Activated T-cell treated with anti-CD3 and anti-CD28 coated beads, Interleukin-2, amount 50 U/mL, for 4 hours (primary cell): ENCODE measurements around the gene SSBP4. TPM values are rescaled to one million over a fixed set of nuclear protein-coding genes. Genes with fewer than 3 reads are reported as not detected.

Experiments
- ATAC-seq, 2 donors: fragments of 200-7000 bp; cut with Tn5 transposase; one replicate each; pipeline ENCODE4 v1.10.0; 2021
- DNase-seq: peaks from one replicate; pipeline ENCODE4 v3.0.0-alpha.2; 2020
- H3K27me3 Mint-ChIP-seq: one replicate; pipeline ENCODE4 v1.8.0; 2021; ENCODE audit warnings: low read depth, mixed read lengths
- H3K36me3 Mint-ChIP-seq: one replicate; pipeline ENCODE4 v1.8.0; 2022; ENCODE audit warnings: mixed read lengths; ENCODE audit not compliant: insufficient read depth
- H3K4me1 Mint-ChIP-seq: one replicate; pipeline ENCODE4 v1.8.0; 2021; ENCODE audit warnings: low read depth, mixed read lengths
- H3K4me3 Mint-ChIP-seq: one replicate; pipeline ENCODE4 v1.8.0; 2021; ENCODE audit warnings: mild to moderate bottlenecking, moderate library complexity, mixed read lengths
- H3K9me3 Mint-ChIP-seq: one replicate; pipeline ENCODE4 v1.8.0; 2021; ENCODE audit warnings: mixed read lengths
- total RNA-seq, 3 donors: library from RNA; stranded (reverse); gene quantifications; one replicate each; pipeline ENCODE4 v1.2.1, GENCODE V29; 2021

Gene SSBP4
- total RNA-seq, 3 donors from 2014 or later: 119 to 155 (median 135) TPM

DNA sequence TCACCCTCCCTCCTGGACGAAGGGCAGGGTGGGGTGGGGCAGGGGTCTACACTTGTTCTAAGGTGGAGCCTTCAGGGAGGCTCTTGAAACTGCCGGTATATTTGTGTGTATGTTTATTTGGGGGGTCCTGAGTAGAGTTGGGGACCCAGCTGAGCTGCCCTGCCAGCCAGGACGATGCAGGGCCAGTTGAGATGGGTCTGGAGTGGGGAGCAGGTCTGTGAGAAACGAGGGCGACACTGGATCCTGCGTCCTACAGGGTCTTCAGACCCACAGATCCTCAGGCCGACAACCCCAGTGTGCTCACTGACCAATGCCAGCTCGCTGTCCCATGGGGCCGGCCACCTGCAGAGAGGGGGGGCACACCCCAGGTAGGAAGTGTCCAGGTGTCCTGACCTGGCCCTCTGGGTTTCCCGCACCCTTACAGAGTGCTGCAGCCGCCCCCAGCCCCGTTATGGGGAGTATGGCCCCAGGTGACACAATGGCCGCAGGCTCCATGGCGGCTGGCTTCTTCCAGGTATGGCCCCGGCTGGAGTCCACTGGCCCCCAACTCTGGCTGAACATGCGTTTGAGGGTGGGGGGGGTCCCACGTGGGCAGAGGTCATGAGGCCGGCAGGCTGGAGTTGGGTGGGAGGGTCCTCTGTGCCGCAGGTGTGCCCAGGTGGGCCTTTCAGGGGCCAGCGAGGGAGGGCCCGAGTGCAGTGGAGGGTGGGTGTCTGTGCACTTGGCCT lies 11.4 kb downstream of the SSBP4 start:
- ATAC-seq (no peak), DNase-seq (no peak)
- Mint-ChIP-seq H3K27me3 (no peaks in the 10 kb centered on the region), H3K4me3 (peak overlapping the region; percentile 24), H3K36me3 (no peaks in the 10 kb centered on the region), H3K9me3 (no peaks in the 10 kb centered on the region), H3K4me1 (peaks cover 24% of the 10 kb centered on the region)

DNA sequence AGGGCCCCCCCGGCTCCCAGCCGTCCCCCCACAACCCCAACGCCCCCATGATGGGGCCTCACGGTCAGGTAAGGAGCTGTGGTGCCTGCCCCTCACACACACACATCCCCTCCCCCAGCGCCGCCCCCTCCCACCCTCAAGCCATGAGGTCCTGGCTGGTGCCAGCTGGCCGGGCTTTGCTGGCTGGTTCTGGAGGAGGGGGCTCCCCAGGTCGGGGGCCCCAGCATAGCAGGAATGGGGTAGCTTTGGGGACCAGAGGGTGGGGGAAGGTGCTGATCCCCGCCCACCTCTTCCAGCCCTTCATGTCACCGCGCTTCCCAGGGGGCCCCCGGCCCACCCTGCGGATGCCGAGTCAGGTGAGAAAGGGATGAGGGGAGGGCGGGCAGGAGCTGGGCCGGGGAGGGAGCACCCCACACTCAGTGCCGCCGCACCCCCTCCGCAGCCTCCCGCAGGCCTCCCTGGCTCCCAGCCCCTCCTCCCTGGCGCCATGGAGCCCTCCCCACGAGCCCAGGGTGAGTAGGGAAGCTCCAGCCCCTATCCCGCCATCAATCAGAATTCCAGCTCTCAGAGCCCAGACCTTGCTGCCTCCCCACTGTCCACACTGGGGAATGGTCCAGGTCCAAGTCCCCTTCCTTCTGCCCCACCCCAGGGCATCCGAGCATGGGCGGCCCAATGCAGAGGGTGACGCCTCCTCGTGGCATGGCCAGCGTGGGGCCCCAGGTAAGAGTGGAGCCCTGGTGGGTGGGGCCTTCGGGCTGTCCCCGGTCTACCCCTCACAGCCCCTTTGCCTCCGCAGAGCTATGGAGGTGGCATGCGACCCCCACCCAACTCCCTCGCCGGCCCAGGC lies 12.4 kb downstream of the SSBP4 start:
- no peaks in the 10 kb centered on the region for H3K27me3 Mint-ChIP-seq
- peaks cover 25% of the 10 kb centered on the region for H3K4me1 Mint-ChIP-seq
- H3K9me3 Mint-ChIP-seq: no peaks in the 10 kb centered on the region
- H3K36me3 Mint-ChIP-seq: no peaks in the 10 kb centered on the region
- H3K4me3 Mint-ChIP-seq: no peak overlapping the region
- DNase-seq (no peak), ATAC-seq (no peak)

DNA sequence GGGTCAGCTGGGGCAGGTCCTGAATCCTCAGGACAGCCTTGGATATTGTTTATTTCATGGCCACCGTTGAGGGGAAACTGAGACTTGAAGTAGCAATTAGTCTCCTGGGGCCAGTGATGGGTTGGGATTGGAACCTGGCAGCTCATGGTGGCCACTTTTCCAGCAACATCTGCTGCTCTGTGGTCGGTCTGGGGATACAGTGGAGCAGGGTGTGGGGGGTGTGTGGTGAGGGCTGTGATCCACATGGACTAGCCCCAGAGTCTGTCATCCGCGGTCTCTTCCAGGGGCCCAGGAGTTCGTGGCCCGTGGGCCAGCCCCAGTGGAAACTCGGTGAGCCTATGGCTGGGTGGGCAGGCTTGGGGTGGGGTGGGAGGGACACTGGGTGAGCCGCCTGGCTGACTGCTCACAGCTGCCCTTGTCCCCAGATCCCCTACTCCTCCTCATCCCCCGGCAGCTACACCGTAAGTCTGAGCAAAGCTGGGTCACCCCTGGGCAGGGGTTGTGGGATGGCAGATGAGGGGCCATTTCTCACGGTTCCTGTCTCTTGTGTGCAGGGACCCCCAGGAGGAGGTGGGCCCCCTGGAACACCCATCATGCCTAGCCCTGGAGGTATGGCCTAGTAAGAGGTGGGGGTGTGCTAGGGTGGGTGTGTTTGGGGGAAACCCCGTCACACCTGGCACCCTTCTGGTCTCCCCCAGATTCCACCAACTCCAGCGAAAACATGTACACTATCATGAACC lies 13.2 kb downstream of the SSBP4 start:
- Mint-ChIP-seq H3K4me1 (peaks cover 25% of the 10 kb centered on the region), H3K4me3 (peak overlapping the region; percentile 65), H3K9me3 (no peaks in the 10 kb centered on the region), H3K27me3 (no peaks in the 10 kb centered on the region), H3K36me3 (no peaks in the 10 kb centered on the region)
- no peak for DNase-seq
- no peak for ATAC-seq

DNA sequence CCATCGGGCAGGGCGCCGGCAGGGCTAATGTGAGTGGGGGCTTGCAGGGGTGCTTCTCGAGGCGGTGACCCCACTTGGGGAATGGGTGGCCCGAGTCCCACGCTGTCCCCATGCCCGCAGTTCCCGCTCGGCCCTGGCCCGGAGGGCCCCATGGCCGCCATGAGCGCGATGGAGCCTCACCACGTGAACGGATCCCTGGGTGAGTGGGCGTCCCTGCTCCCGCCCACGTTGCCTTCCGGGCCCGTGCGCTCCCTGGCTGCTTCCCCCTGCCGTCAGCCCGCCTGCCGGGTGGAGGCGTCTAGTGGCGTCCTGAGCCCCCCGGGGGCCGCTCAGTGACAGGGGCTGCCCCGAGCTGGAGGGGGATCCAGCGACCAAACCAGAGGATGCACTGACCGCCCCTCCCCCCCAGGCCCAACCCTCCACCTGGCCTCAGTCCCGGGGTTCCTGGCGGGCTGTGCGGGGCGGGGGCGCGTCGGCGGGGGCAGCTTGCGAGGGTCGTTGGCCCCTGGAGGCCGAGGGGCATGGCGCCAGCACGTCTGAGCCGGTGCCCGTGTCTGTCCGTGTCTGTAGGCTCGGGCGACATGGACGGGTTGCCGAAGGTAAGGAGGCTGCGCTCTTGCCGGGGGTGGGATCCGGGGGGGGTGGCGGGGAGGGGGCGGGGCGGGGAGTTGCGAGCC lies 14.0 kb downstream of the SSBP4 start:
- peak; percentile 57 for DNase-seq
- Mint-ChIP-seq H3K4me3 (peak overlapping the region; percentile 65), H3K9me3 (no peaks in the 10 kb centered on the region), H3K27me3 (no peaks in the 10 kb centered on the region), H3K36me3 (no peaks in the 10 kb centered on the region), H3K4me1 (peaks cover 25% of the 10 kb centered on the region)
- ATAC-seq: no peak

DNA sequence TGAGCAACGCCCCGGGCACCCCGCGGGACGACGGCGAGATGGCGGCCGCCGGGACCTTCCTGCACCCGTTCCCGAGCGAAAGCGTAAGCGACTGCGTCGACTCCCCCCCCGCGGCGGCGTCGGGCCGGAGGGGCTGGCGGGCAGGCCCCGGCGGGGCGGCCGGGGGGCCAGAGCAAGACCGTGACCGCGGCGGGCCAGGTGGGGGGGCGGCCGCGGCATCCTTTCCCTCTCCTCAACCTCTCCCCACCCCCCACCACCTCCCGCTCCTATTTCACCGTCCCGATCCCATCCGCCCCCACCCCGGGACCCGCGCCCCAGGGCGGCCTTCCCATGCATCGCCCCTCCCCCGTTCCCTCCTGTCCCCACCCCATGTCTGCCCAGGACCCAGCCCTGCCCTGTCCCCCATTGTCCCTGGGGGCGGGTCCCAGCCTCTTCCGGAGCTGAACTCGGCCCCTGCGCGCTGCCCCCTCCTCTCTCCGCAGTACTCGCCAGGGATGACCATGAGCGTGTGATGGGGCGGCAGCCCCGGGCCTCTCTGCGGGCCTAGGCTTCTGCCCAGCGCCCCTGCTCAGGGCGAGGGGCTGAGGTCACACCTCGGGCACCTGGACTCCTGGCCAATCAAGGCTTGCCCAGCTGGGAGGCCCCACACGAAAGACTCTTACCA lies 14.7 kb downstream of the SSBP4 start:
- ATAC-seq: no peak
- H3K36me3 Mint-ChIP-seq: no peaks in the 10 kb centered on the region

DNA sequence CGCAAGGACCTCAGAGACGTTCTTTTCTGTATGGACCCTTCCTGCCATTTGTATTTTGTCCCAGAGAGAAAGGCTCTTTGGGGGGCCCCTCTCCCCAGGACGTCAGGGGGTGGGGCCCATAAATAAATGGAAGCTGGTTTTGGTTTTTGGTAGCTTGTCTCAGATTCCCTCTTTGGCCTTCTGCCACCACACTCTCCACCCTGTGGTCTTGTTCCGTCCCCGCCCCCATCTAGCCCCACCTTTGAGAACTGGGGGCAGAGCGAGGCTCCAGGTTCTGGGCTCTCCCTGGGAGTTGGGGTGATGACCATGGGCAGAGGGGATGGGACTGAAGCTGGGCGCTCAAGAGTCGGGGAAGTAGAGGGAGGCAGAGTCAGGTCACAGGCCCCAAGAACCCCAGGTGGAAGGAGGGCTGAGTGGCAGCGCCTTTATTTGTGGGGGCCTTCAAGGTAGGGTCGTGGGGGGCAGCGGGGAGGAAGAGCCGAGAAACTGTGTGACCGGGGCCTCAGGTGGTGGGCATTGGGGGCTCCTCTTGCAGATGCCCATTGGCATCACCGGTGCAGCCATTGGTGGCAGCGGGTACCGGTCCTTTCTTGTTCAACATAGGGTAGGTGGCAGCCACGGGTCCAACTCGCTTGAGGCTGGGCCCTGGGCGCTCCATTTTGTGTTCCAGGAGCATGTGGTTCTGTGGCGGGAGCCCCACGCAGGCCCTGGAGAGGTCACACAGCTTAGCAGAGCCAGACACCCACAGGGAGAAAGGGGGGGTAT lies 15.4 kb downstream of the SSBP4 start:
- Mint-ChIP-seq H3K27me3 (no peaks in the 10 kb centered on the region), H3K9me3 (no peaks in the 10 kb centered on the region), H3K4me1 (peaks cover 22% of the 10 kb centered on the region), H3K4me3 (peak overlapping the region; percentile 58), H3K36me3 (no peaks in the 10 kb centered on the region)
- no peak for ATAC-seq
- DNase-seq: no peak

More for the DNA sequence above, 14.7 kb downstream of the SSBP4 start:
- Mint-ChIP-seq H3K4me1 (peaks cover 23% of the 10 kb centered on the region), H3K27me3 (no peaks in the 10 kb centered on the region), H3K9me3 (no peaks in the 10 kb centered on the region), H3K4me3 (peak overlapping the region; percentile 58)
- DNase-seq: no peak

DNA sequence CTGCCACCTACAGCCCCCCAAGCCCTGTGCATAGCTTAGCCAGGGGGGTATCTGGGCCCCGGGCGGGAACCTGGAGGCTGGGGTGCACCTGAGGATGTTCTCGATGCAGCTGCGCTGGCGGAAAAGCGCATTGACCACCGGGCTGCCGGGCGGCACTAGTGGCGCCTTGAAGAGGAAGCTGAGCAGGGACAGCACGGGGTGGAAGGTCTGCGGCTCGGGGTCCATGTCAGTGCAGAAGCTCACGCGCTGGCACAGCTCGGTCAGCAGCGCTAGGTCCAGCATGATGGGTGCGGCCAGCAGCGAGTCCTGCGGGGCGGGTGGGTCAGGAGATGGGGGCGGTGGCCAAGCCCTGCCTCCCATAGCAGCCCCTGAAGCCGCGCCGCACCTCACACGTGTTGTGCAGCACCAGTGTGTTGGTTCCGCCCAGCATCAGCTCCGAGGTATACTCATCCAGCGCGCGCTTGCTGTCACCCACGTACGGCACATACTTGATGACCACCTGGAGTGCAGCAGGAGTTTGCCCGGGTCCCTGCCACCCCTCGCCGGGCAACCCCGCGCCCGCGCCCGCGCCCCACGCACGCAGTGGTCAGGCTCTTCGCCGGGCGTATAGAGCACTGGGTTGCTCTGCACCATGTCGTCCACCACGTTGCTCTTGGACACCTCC lies 16.1 kb downstream of the SSBP4 start:
- ATAC-seq (no peak), DNase-seq (no peak)
- Mint-ChIP-seq H3K9me3 (no peaks in the 10 kb centered on the region), H3K27me3 (no peaks in the 10 kb centered on the region), H3K4me1 (peaks cover 20% of the 10 kb centered on the region), H3K36me3 (no peaks in the 10 kb centered on the region), H3K4me3 (no peak overlapping the region)

DNA sequence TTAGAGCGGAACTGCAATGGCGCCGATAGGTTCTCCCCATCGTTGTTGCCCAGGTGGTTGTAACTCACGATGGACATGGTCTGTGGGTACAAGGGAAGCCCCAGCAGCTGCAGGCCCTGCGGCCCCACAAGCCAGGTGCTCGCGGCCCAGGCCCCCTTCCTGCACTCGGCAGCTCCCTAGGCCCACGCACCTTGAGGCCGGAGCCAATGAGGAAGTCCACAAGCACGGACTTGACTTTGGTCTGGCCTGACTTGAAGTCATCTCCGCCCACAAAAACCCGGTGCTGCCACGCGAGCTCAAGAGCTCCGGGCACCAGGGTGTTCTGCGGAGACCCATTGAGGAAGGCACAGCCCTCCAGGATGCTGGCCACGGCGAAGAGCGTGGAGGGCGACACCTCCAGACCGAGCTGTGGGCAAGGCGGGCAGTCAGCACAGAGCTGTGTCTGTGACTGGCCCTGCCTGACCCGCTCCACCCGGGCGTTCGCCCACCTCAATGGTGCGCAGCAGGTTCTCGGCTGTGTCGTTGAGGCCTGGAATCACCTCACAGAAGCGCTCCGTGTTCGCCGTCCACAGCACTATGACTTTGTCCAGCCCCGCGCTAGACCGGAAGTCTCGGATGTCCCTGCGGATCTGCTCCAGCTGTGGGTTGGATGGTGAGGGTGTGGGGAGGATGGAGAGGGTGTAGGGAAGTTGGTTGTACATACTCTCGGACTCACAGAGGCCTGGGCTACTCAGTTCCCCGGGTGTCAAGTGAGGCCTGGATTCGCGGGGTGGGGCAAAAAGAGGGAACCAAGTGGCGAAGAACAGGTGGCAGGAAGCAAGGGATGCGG lies 16.9 kb downstream of the SSBP4 start:
- Mint-ChIP-seq H3K4me1 (peaks cover 21% of the 10 kb centered on the region), H3K4me3 (peak overlapping the region; percentile 61), H3K9me3 (no peaks in the 10 kb centered on the region), H3K36me3 (no peaks in the 10 kb centered on the region), H3K27me3 (no peaks in the 10 kb centered on the region)
- ATAC-seq (no peak), DNase-seq (no peak)

DNA sequence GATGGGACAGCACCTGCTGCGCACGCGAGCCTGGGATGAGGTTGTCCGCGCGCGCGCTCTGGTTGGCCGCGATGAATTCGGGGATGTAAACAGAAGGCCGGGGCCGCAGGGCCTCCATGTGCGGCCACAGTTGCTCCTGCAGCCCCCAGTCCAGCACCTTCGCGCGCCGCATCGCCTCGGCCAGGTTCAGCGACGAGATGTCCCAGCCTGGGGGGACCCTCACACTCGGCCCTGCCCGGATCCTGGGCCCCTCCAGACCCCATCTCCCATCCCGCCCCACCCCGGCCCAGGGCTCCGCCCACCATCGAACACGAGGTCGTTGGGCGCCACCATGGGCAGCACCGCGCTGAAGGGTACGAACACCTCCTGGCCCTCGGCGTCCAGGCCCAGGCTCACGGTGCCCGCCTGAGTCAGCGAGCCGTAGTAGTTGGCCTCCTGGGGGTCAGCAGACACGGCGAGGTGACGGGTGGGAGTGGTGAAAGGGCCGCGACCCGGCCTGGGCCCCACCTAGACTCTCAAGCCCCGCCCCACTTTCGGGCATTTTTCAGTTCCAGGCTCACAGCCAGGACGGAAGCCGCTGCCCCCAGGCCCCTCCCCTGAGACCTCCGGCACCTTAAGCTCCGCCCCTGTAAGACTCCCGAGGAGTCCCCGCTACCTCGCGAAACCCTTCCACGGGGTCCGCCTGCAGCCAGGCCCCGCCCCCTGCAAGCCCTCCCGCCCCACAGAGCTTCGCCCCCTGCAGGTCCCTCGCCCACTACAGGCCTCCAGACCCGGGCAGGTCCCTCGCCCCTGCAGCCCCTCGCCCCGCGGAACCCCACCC lies 17.7 kb downstream of the SSBP4 start:
- H3K27me3 Mint-ChIP-seq: no peaks in the 10 kb centered on the region
- peaks cover 23% of the 10 kb centered on the region for H3K4me1 Mint-ChIP-seq
- DNase-seq (peak; percentile 70), ATAC-seq (peak; percentile 59 to 61)
- no peaks in the 10 kb centered on the region for H3K36me3 Mint-ChIP-seq
- H3K4me3 Mint-ChIP-seq: peak overlapping the region; percentile 72
- H3K9me3 Mint-ChIP-seq: no peaks in the 10 kb centered on the region

DNA sequence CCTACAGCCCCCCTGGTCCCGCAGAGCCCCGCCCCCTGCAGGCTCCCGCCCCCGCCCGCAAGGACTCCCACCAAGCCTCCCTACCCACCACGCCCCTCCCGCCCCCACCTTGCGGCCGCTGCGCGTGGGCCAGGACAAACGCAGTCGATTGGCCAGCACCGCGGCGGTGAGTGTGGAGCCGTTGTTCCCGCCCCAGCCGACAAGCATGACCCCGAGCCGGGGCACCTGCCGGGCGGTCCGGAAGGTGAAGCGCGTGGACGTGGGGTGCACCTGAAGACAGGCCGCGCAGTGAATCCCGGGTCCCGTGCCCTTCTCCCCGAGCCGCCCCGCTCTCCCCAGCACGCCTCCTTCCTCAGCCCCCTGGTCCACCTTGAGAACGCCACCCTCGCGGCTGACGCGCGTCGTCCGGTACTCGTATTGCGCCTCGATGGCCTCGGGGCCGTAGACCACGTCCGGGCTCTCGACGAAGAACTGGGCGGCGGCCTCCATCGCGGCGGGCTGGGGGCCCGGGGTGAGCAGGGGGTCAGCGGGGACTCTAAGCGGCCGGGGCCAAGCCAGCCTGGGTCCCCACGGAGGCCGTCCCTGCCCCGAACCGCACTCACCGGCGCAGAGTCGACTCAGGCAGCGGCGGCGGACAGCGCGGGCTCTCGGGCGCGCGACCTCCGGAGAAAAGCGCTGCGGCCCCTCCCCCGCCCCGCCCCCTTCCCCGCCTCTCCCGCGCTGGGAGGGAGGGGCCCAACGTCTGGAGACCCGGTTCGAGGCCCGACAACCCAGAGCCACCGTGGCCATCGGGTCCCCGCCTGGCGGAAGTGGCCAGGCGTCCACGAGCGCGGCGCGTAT lies 18.5 kb downstream of the SSBP4 start, which contains the start of gene ISYNA1:
ISYNA1 (minus strand) TSS at position 643 of the 840 bp plus-strand sequence; CDS start at position 489, 154 bp downstream.
- Mint-ChIP-seq H3K27me3 (no peaks in the 10 kb centered on the region), H3K9me3 (peaks cover 3% of the 10 kb centered on the region), H3K4me3 (peak within 1 kb of the TSS; percentile 72), H3K36me3 (no peaks in the 10 kb centered on the region), H3K4me1 (peaks cover 24% of the 10 kb centered on the region)
- DNase-seq (peak; percentile 58), ATAC-seq (peak; percentile 29 to 30)
